Stimulated activated CD8-positive, alpha-beta memory T cell treated with anti-CD3 and anti-CD28 coated beads, Interleukin-7, amount 100 ng/mL, for 48 hours (primary cell): ENCODE results near the gene ROR2.

ENCODE experiments used
- DNase-seq, 2 donors: peaks; one replicate each; pipeline ENCODE4 v3.0.0-alpha.2; 2020; ENCODE audit warnings: low read depth in 1 of 2; ENCODE audit errors: extremely low read depth in 1 of 2

The ROR2 gene

GRCh38 chr9:91948597-91949391, 1.2 kb downstream of the ROR2 start:
- DNase-seq = peak in 1 of 2 donors; percentile 5

- no peak for DNase-seq
These were observed 1.9 kb downstream of the ROR2 start for GRCh38 chr9:91948101-91948596.

GRCh38 chr9:91946653-91947488, 3.2 kb downstream of the ROR2 start:
- DNase-seq = no peak

- DNase-seq = no peak
These were observed 3.8 kb downstream of the ROR2 start for GRCh38 chr9:91946196-91946595.

- DNase-seq = no peak
These were observed 4.5 kb downstream of the ROR2 start for GRCh38 chr9:91945277-91946085.

GRCh38 chr9:91944711-91945110, 5.3 kb downstream of the ROR2 start:
- no peak for DNase-seq

GRCh38 chr9:91943478-91944470, 6.3 kb downstream of the ROR2 start:
- DNase-seq = no peak

- no peak for DNase-seq
These were observed 7.8 kb downstream of the ROR2 start for GRCh38 chr9:91942201-91942600.

GRCh38 chr9:91939978-91940377, 10.1 kb downstream of the ROR2 start:
- DNase-seq = no peak

- no peak for DNase-seq
These were observed 12.3 kb downstream of the ROR2 start for GRCh38 chr9:91937727-91938126.

- DNase-seq = no peak
These were observed 13.0 kb downstream of the ROR2 start for GRCh38 chr9:91937056-91937455.

- no peak for DNase-seq
These were observed 14.1 kb downstream of the ROR2 start for GRCh38 chr9:91935805-91936514.

- no peak for DNase-seq
These were observed 14.8 kb downstream of the ROR2 start for GRCh38 chr9:91935066-91935749.

GRCh38 chr9:91934654-91935053, 15.4 kb downstream of the ROR2 start:
- DNase-seq = no peak

GRCh38 chr9:91933556-91934352, 16.3 kb downstream of the ROR2 start:
- DNase-seq = no peak

- no peak for DNase-seq
These were observed 19.6 kb downstream of the ROR2 start for GRCh38 chr9:91930475-91930874.

GRCh38 chr9:91929331-91929730, 20.7 kb downstream of the ROR2 start:
- DNase-seq = no peak
